ENCODE results near the gene CUX1. TPM values are rescaled to one million over a fixed set of nuclear protein-coding genes. Genes with fewer than 3 reads are reported as not detected.

CUX1 gene
- 36.7 and 74.5 TPM in 2 replicates for total RNA-seq

GRCh38 chr7:101817471-101818286 is at the start of gene CUX1:
TSS of gene CUX1 (plus strand) at chr7:101817626. CDS start at chr7:101817640, 14 bp downstream.

GRCh38 chr7:102286237-102287110 is 469.0 kb downstream of the CUX1 start, which contains the start of gene SH2B2:
TSS of gene SH2B2 (plus strand) at chr7:102286868. CDS start at chr7:102300551, 13,683 bp downstream.

Other genes starting within 250 kb of the CUX1 start
- not detected in 2 replicates for gene MYL10, start 188.3 kb upstream of the CUX1 start, total RNA-seq

All from epithelial cell of alveolus of lung (primary cell).